Ascending aorta (tissue), 2 donors: Measurements from ENCODE around the gene MAN1C1. TPM values are rescaled to one million over a fixed set of nuclear protein-coding genes. Genes with fewer than 3 reads are reported as not detected.
"Not testable (repeated sequence)": the region's sequence is repeated elsewhere in the genome, so short reads cannot be mapped to it uniquely, and the experiment has no call there.

Experiments used
- DNase-seq, 2 donors: peaks; one replicate each; pipeline ENCODE4 v3.0.0-alpha.2; 2019; ENCODE audit warnings: low spot score in 2 of 2
- H3K27ac ChIP-seq, 2 donors: fragments of 200-600 bp; sonication (generic); one replicate each; pipeline ENCODE4 v1.5.1; 2016 to 2017; ENCODE audit warnings: mild to moderate bottlenecking in 1 of 2
- H3K27me3 ChIP-seq: fragments of 200-600 bp; sonication (generic); one replicate; pipeline ENCODE4 v1.5.1; 2017
- H3K36me3 ChIP-seq, 2 donors: fragments of 200-600 bp; sonication (generic); one replicate each; pipeline ENCODE4 v1.5.1; 2016
- H3K4me1 ChIP-seq, 2 donors: fragments of 200-600 bp; sonication (generic); one replicate each; pipeline ENCODE4 v1.5.1; 2016 to 2017; ENCODE audit warnings: mild to moderate bottlenecking in 1 of 2
- H3K4me3 ChIP-seq, 2 donors: fragments of 200-600 bp; sonication (generic); one replicate each; pipeline ENCODE4 v1.5.1; 2016 to 2017; ENCODE audit warnings: mild to moderate bottlenecking in 1 of 2
- H3K9me3 ChIP-seq, 2 donors: fragments of 200-600 bp; sonication (generic); one replicate each; pipeline ENCODE4 v1.5.1; 2016
- CTCF ChIP-seq, 3 experiments: fragments of 200-600 bp in 2 of 3; fragments of 450-650 bp in 1 of 3; sonication (generic) in 2 of 3; IDR thresholded peaks; one replicate each; pipeline ENCODE4 v1.5.1; 2016 to 2019; ENCODE audit warnings: antibody characterized with exemption in 3 of 3, mild to moderate bottlenecking in 1 of 3, moderate library complexity in 1 of 3
- intact Hi-C: fragments of 100-400 bp; cut with DNase I; formaldehyde crosslinking; loops from one replicate; pipeline ENCODE4 v1.15.1; 2023
- total RNA-seq: library from RNA; depleted of rRNA; stranded (reverse); fragments of >200 nt; gene quantifications from one replicate; pipeline ENCODE4 v1.1.0, GENCODE V29; 2016

MAN1C1 gene
- total RNA-seq, 1 donor from 2014 or later: 14.3 TPM

- H3K4me1 ChIP-seq: no peaks in the 10 kb centered on the region
- H3K27me3 ChIP-seq: no peaks in the 10 kb centered on the region
- no peak for DNase-seq
- H3K4me3 ChIP-seq: no peak overlapping the region
- no peak for TF ChIP-seq CTCF (IDR thresholded peaks at IDR 0.05)
- H3K36me3 ChIP-seq: no peaks in the 10 kb centered on the region
- H3K9me3 ChIP-seq: no peaks in the 10 kb centered on the region
- H3K27ac ChIP-seq: no peak overlapping the region
- intact Hi-C loops: no loop called here
Measured at GRCh38 chr1:25628741-25629421, 12.3 kb downstream of the MAN1C1 start.

GRCh38 chr1:25629836-25630235 is 13.2 kb downstream of the MAN1C1 start:
- Histone ChIP-seq H3K4me3 (no peak overlapping the region), H3K27ac (no peak overlapping the region), H3K4me1 (no peaks in the 10 kb centered on the region), H3K36me3 (no peaks in the 10 kb centered on the region), H3K27me3 (no peaks in the 10 kb centered on the region), H3K9me3 (no peaks in the 10 kb centered on the region)
- DNase-seq: no peak
- intact Hi-C loops: no loop called here
- no peak for TF ChIP-seq CTCF (IDR thresholded peaks at IDR 0.05)

GRCh38 chr1:25631750-25632485 is 15.3 kb downstream of the MAN1C1 start:
- DNase-seq: peak in 1 of 2 donors; percentile 57
- H3K4me3 ChIP-seq: peak overlapping the region in 1 of 2 donors; percentile 14
- H3K27ac ChIP-seq: no peak overlapping the region

GRCh38 chr1:25634066-25634465 is 17.5 kb downstream of the MAN1C1 start:
- Histone ChIP-seq H3K4me1 (no peaks in the 10 kb centered on the region), H3K27ac (no peak overlapping the region), H3K4me3 (no peak overlapping the region), H3K27me3 (no peaks in the 10 kb centered on the region), H3K9me3 (peaks cover 0 to 24% of the 10 kb centered on the region in 2 donors), H3K36me3 (peaks cover 3 to 6% of the 10 kb centered on the region in 2 donors)
- no peak for TF ChIP-seq CTCF (IDR thresholded peaks at IDR 0.05)
- DNase-seq: no peak
- intact Hi-C loops: no loop called here

More at GRCh38 chr1:25631750-25632485, 15.3 kb downstream of the MAN1C1 start:
- H3K9me3 ChIP-seq: peaks cover 0 to 10% of the 10 kb centered on the region in 2 donors
- no peaks in the 10 kb centered on the region for H3K27me3 ChIP-seq
- no peaks in the 10 kb centered on the region for H3K4me1 ChIP-seq
- peaks cover 3 to 6% of the 10 kb centered on the region in 2 donors for H3K36me3 ChIP-seq
- no peak for TF ChIP-seq CTCF (IDR thresholded peaks at IDR 0.05)
- intact Hi-C loops: no loop called here

GRCh38 chr1:25634896-25635295 is 18.3 kb downstream of the MAN1C1 start:
- H3K36me3 ChIP-seq: peaks cover 3 to 6% of the 10 kb centered on the region in 2 donors
- no peaks in the 10 kb centered on the region for H3K4me1 ChIP-seq
- H3K9me3 ChIP-seq: peaks cover 0 to 27% of the 10 kb centered on the region in 2 donors
- DNase-seq: no peak
- H3K4me3 ChIP-seq: no peak overlapping the region
- intact Hi-C loops: no loop called here
- H3K27ac ChIP-seq: no peak overlapping the region
- H3K27me3 ChIP-seq: no peaks in the 10 kb centered on the region
- TF ChIP-seq CTCF (IDR thresholded peaks at IDR 0.05): no peak

GRCh38 chr1:25636141-25636540 is 19.6 kb downstream of the MAN1C1 start:
- intact Hi-C loops, DNase-seq, H3K36me3 ChIP-seq: not testable (repeated sequence)

More at GRCh38 chr1:25636141-25636540, 19.6 kb downstream of the MAN1C1 start:
- H3K27ac ChIP-seq, H3K4me3 ChIP-seq, H3K4me1 ChIP-seq, H3K27me3 ChIP-seq: not testable (repeated sequence)
- peaks cover 0 to 27% of the 10 kb centered on the region in 2 donors for H3K9me3 ChIP-seq
